Measurements from ENCODE around the gene OTOG. TPM values are rescaled to one million over a fixed set of nuclear protein-coding genes. Genes with fewer than 3 reads are reported as not detected.

The OTOG gene
- total and polyA plus RNA-seq, 3 experiments from 2014 or later = not detected

GRCh38 chr11:17691976-17692375 is 144.9 kb downstream of the OTOG start:
- ChIA-PET CTCF (no interaction called here), POLR2A (no interaction called here)
- no peak for DNase-seq
- Histone ChIP-seq H3K4me3 (ENCODE audit: low read length) (no peak overlapping the region), H3K27me3 (ENCODE audit: insufficient read depth, low read length, poor library complexity, severe bottlenecking) (peaks cover 18% of the 10 kb centered on the region), H3K9me3 (ENCODE audit: low read length) (no peaks in the 10 kb centered on the region), H3K36me3 (ENCODE audit: insufficient read depth, low read length) (no peaks in the 10 kb centered on the region), H3K27ac (ENCODE audit: low read depth, low read length) (no peak overlapping the region), H3K4me1 (ENCODE audit: insufficient read depth, low read length) (no peaks in the 10 kb centered on the region)
- no peak overlapping the region for H3K4me3 Mint-ChIP-seq
- peaks cover 0 to 5% (median 3%) of the 10 kb centered on the region in 3 donors for H3K4me1 Mint-ChIP-seq
- H3K36me3 Mint-ChIP-seq = no peaks in the 10 kb centered on the region
- no peaks in the 10 kb centered on the region for H3K9me3 Mint-ChIP-seq
- H3K27ac Mint-ChIP-seq = no peak overlapping the region
- H3K27me3 Mint-ChIP-seq = peaks cover 22 to 53% of the 10 kb centered on the region in 2 donors

- no peak for DNase-seq
- Histone ChIP-seq H3K27ac (ENCODE audit: low read depth, low read length) (no peak overlapping the region), H3K27me3 (ENCODE audit: insufficient read depth, low read length, poor library complexity, severe bottlenecking) (peaks cover 23% of the 10 kb centered on the region), H3K36me3 (ENCODE audit: insufficient read depth, low read length) (no peaks in the 10 kb centered on the region), H3K9me3 (ENCODE audit: low read length) (no peaks in the 10 kb centered on the region), H3K4me3 (ENCODE audit: low read length) (no peak overlapping the region), H3K4me1 (ENCODE audit: insufficient read depth, low read length) (no peaks in the 10 kb centered on the region)
- no peak overlapping the region for H3K4me3 Mint-ChIP-seq
- CTCF ChIA-PET = interaction anchor here (1.4 kb wide), 1 partner anchor 11 kb away, joined by 3 read pairs; no protein-coding TSS in a partner anchor
- peaks cover 0 to 5% (median 3%) of the 10 kb centered on the region in 3 donors for H3K4me1 Mint-ChIP-seq
- no peaks in the 10 kb centered on the region for H3K36me3 Mint-ChIP-seq
- no peak overlapping the region for H3K27ac Mint-ChIP-seq
- no peaks in the 10 kb centered on the region for H3K9me3 Mint-ChIP-seq
- POLR2A ChIA-PET = no interaction called here
- peaks cover 27 to 52% of the 10 kb centered on the region in 2 donors for H3K27me3 Mint-ChIP-seq
These were observed 145.9 kb downstream of the OTOG start for GRCh38 chr11:17692931-17693330.

GRCh38 chr11:17693531-17693930 is 146.5 kb downstream of the OTOG start:
- Mint-ChIP-seq H3K9me3 (no peaks in the 10 kb centered on the region), H3K4me3 (no peak overlapping the region), H3K27me3 (peaks cover 33 to 58% of the 10 kb centered on the region in 2 donors), H3K4me1 (peaks cover 0 to 5% (median 3%) of the 10 kb centered on the region in 3 donors), H3K27ac (no peak overlapping the region), H3K36me3 (no peaks in the 10 kb centered on the region)
- POLR2A ChIA-PET = no interaction called here
- no peaks in the 10 kb centered on the region for H3K9me3 ChIP-seq (ENCODE audit: low read length)
- H3K4me3 ChIP-seq (ENCODE audit: low read length) = no peak overlapping the region
- H3K27ac ChIP-seq (ENCODE audit: low read depth, low read length) = no peak overlapping the region
- no peaks in the 10 kb centered on the region for H3K36me3 ChIP-seq (ENCODE audit: insufficient read depth, low read length)
- peaks cover 23% of the 10 kb centered on the region for H3K27me3 ChIP-seq (ENCODE audit: insufficient read depth, low read length, poor library complexity, severe bottlenecking)
- CTCF ChIA-PET = interaction anchor here (1.4 kb wide), 1 partner anchor 11 kb away, joined by 3 read pairs; no protein-coding TSS in a partner anchor
- no peak for DNase-seq
- H3K4me1 ChIP-seq (ENCODE audit: insufficient read depth, low read length) = no peaks in the 10 kb centered on the region

- H3K4me1 Mint-ChIP-seq = peaks cover 0 to 5% (median 3%) of the 10 kb centered on the region in 3 donors
- DNase-seq = no peak
- H3K9me3 ChIP-seq (ENCODE audit: low read length) = no peaks in the 10 kb centered on the region
- H3K27ac Mint-ChIP-seq = no peak overlapping the region
- no peaks in the 10 kb centered on the region for H3K4me1 ChIP-seq (ENCODE audit: insufficient read depth, low read length)
- CTCF ChIA-PET = no interaction called here
- POLR2A ChIA-PET = no interaction called here
- no peak overlapping the region for H3K27ac ChIP-seq (ENCODE audit: low read depth, low read length)
- H3K9me3 Mint-ChIP-seq = no peaks in the 10 kb centered on the region
- H3K36me3 ChIP-seq (ENCODE audit: insufficient read depth, low read length) = no peaks in the 10 kb centered on the region
- H3K27me3 Mint-ChIP-seq = peaks cover 33 to 65% of the 10 kb centered on the region in 2 donors
- H3K36me3 Mint-ChIP-seq = no peaks in the 10 kb centered on the region
- H3K27me3 ChIP-seq (ENCODE audit: insufficient read depth, low read length, poor library complexity, severe bottlenecking) = peaks cover 23% of the 10 kb centered on the region
- H3K4me3 ChIP-seq (ENCODE audit: low read length) = no peak overlapping the region
- no peak overlapping the region for H3K4me3 Mint-ChIP-seq
These were observed 147.5 kb downstream of the OTOG start for GRCh38 chr11:17694494-17695110.

- Mint-ChIP-seq H3K4me1 (peaks cover 0 to 5% (median 3%) of the 10 kb centered on the region in 3 donors), H3K27me3 (peaks cover 33 to 65% of the 10 kb centered on the region in 2 donors)
These were observed 148.7 kb downstream of the OTOG start for GRCh38 chr11:17695454-17696441.

GRCh38 chr11:17696741-17697140 is 149.7 kb downstream of the OTOG start:
- no peak overlapping the region for H3K4me3 ChIP-seq (ENCODE audit: low read length)
- CTCF ChIA-PET = no interaction called here
- Mint-ChIP-seq H3K27ac (no peak overlapping the region), H3K27me3 (peaks cover 31 to 57% of the 10 kb centered on the region in 2 donors), H3K4me3 (no peak overlapping the region), H3K9me3 (no peaks in the 10 kb centered on the region), H3K4me1 (peaks cover 0 to 5% (median 3%) of the 10 kb centered on the region in 3 donors), H3K36me3 (no peaks in the 10 kb centered on the region)
- H3K27me3 ChIP-seq (ENCODE audit: insufficient read depth, low read length, poor library complexity, severe bottlenecking) = peaks cover 23% of the 10 kb centered on the region
- no peaks in the 10 kb centered on the region for H3K4me1 ChIP-seq (ENCODE audit: insufficient read depth, low read length)
- DNase-seq = no peak
- no peaks in the 10 kb centered on the region for H3K9me3 ChIP-seq (ENCODE audit: low read length)
- H3K36me3 ChIP-seq (ENCODE audit: insufficient read depth, low read length) = no peaks in the 10 kb centered on the region
- no peak overlapping the region for H3K27ac ChIP-seq (ENCODE audit: low read depth, low read length)
- POLR2A ChIA-PET = no interaction called here

More at GRCh38 chr11:17695454-17696441, 148.7 kb downstream of the OTOG start:
- Mint-ChIP-seq H3K36me3 (no peaks in the 10 kb centered on the region), H3K27ac (no peak overlapping the region), H3K4me3 (no peak overlapping the region), H3K9me3 (no peaks in the 10 kb centered on the region)
- Histone ChIP-seq H3K4me3 (ENCODE audit: low read length) (no peak overlapping the region), H3K4me1 (ENCODE audit: insufficient read depth, low read length) (no peaks in the 10 kb centered on the region), H3K27ac (ENCODE audit: low read depth, low read length) (no peak overlapping the region), H3K9me3 (ENCODE audit: low read length) (no peaks in the 10 kb centered on the region), H3K36me3 (ENCODE audit: insufficient read depth, low read length) (no peaks in the 10 kb centered on the region), H3K27me3 (ENCODE audit: insufficient read depth, low read length, poor library complexity, severe bottlenecking) (peaks cover 23% of the 10 kb centered on the region)
- ChIA-PET CTCF (no interaction called here), POLR2A (no interaction called here)
- DNase-seq = no peak

Other genes starting within 250 kb of the OTOG start
- gene NCR3LG1, start 195.5 kb upstream of the OTOG start, total RNA-seq = 1 to 10 TPM; 5.9 to 6.0 TPM
- gene NCR3LG1, start 195.5 kb upstream of the OTOG start, polyA plus RNA-seq = 0.03 TPM
- gene KCNJ11, start 158.6 kb upstream of the OTOG start, total RNA-seq = under 1 TPM; 0.53 to 0.95 TPM
- 0.09 TPM for gene KCNJ11, start 158.6 kb upstream of the OTOG start, polyA plus RNA-seq
- gene ABCC8, start 70.4 kb upstream of the OTOG start, total RNA-seq = not detected
- gene ABCC8, start 70.4 kb upstream of the OTOG start, polyA plus RNA-seq = not detected
- gene USH1C, start 2.8 kb upstream of the OTOG start, total RNA-seq = not detected
- gene USH1C, start 2.8 kb upstream of the OTOG start, polyA plus RNA-seq = not detected
- not detected for gene MYOD1, start 172.3 kb downstream of the OTOG start, total RNA-seq
- not detected for gene MYOD1, start 172.3 kb downstream of the OTOG start, polyA plus RNA-seq
- gene KCNC1, start 187.5 kb downstream of the OTOG start, total RNA-seq = not detected
- gene KCNC1, start 187.5 kb downstream of the OTOG start, polyA plus RNA-seq = not detected

Measured in CD8-positive, alpha-beta memory T cell (primary cell).